ENCODE measurements around the gene LRRC66. TPM values are rescaled to one million over a fixed set of nuclear protein-coding genes. Genes with fewer than 3 reads are reported as not detected.

Gene LRRC66
- total RNA-seq, 4 donors from 2014 or later, result 0.25 to 0.64 TPM; not detected in 2

- Histone ChIP-seq H3K27me3 (no peaks in the 10 kb centered on the region), H3K9me3 (no peaks in the 10 kb centered on the region), H3K27ac (no peak overlapping the region), H3K36me3 (no peaks in the 10 kb centered on the region), H3K4me3 (no peak overlapping the region), H3K4me1 (no peaks in the 10 kb centered on the region)
- TF ChIP-seq CTCF (IDR thresholded peaks at IDR 0.05), result no peak
- TF ChIP-seq POLR2AphosphoS5 (IDR thresholded peaks at IDR 0.05), result no peak
- TF ChIP-seq EP300 (IDR thresholded peaks at IDR 0.05), result no peak
- no peak for TF ChIP-seq POLR2A (IDR thresholded peaks at IDR 0.05)
- no peak for DNase-seq (ENCODE audit: low spot score in 2 of 2)
- WGBS, result 73% methylated on average over 2 of the region's 2 CpGs
These were observed 61.8 kb downstream of the LRRC66 start for GRCh38 chr4:51958199-51958968.

Other genes with a start within 250 kb of the LRRC66 start
- gene DCUN1D4, start 177.2 kb downstream of the LRRC66 start, total RNA-seq, result 10 to 100 TPM; 15.4 to 35.6 (median 20.8) TPM
- 1 to 10 TPM; 7.0 to 8.9 (median 7.5) TPM for gene SGCB, start 17.9 kb upstream of the LRRC66 start, total RNA-seq
- gene SPATA18, start 30.9 kb upstream of the LRRC66 start, total RNA-seq, result 10 to 100 TPM; 10.5 to 25.1 (median 13.7) TPM

All from suprapubic skin (tissue), 4 donors.